B cell (primary cell): ENCODE data around the gene PVALEF. TPM values are rescaled to one million over a fixed set of nuclear protein-coding genes. Genes with fewer than 3 reads are reported as not detected.
A peak's percentile ranks its signal among the peaks of the same experiment; 100 is the strongest.

ENCODE experiments used
- ATAC-seq: fragments of 200-7000 bp; cut with Tn5 transposase; one replicate; pipeline ENCODE4 v1.10.0; 2021; ENCODE audit warnings: low read depth, mild to moderate bottlenecking, moderate number of reproducible peaks, moderate library complexity
- CTCF ChIA-PET: fragments of 350-600 bp; sonication (Branson Sonifier 250); formaldehyde crosslinking; loops from one replicate; lab custom pipeline; 2021; ENCODE audit warnings: antibody characterized with exemption, inconsistent platforms; lab: Charles Lee
- POLR2A ChIA-PET: fragments of 350-600 bp; sonication (Branson Sonifier 250); formaldehyde crosslinking; loops from one replicate; lab custom pipeline; 2021; ENCODE audit warnings: antibody characterized with exemption; lab: Charles Lee
- DNase-seq: peaks from one replicate; pipeline ENCODE4 v3.0.0; 2013
- H2AFZ ChIP-seq: 2 replicates; pipeline ENCODE4 v1.6.1; 2012; ENCODE audit warnings: mild to moderate bottlenecking, low read depth, low read length; ENCODE audit not compliant: insufficient read depth, poor library complexity, severe bottlenecking
- H3K27ac ChIP-seq, 2 donors: 1 replicate in 1 of 2; 2 replicates in 1 of 2; pipeline ENCODE4 v1.5.1; 2012 to 2013; ENCODE audit warnings: low read length in 2 of 2, mild to moderate bottlenecking in 2 of 2, moderate library complexity in 1 of 2
- H3K27me3 ChIP-seq, 4 experiments: fragments of 200-600 bp in 1 of 4; sonication (generic) in 1 of 4; replicated peaks in 1 of 4; 1 replicate in 2 of 4; 2 replicates in 2 of 4; pipeline versions ENCODE4 v1.6.1 to v1.7.0; 2013 to 2016; ENCODE audit warnings: low read length in 3 of 4, mild to moderate bottlenecking in 2 of 4, mixed read lengths in 1 of 4, moderate library complexity in 1 of 4; ENCODE audit not compliant: insufficient read depth in 4 of 4, control insufficient read depth in 3 of 4; ENCODE audit errors: control extremely low read depth in 1 of 4
- H3K36me3 ChIP-seq, 2 experiments: replicated peaks in 1 of 2; 1 replicate in 1 of 2; 2 replicates in 1 of 2; pipeline versions ENCODE4 v1.6.1 to v1.7.1; 2013; ENCODE audit warnings: low read length in 1 of 2; ENCODE audit not compliant: insufficient read depth in 2 of 2, control insufficient read depth in 1 of 2; ENCODE audit errors: control extremely low read depth in 1 of 2, extremely low read depth in 1 of 2
- H3K4me1 ChIP-seq, 2 donors: fragments of 200-600 bp in 1 of 2; sonication (generic) in 1 of 2; 1 replicate in 1 of 2; 2 replicates in 1 of 2; pipeline versions ENCODE4 v1.5.1 to v1.6.1; 2013 to 2017; ENCODE audit warnings: low read length in 2 of 2; ENCODE audit not compliant: control insufficient read depth in 2 of 2, insufficient read depth in 2 of 2
- H3K4me2 ChIP-seq: replicated peaks from 2 replicates; pipeline ENCODE3; 2012; ENCODE audit warnings: mild to moderate bottlenecking, low read depth, low read length; ENCODE audit not compliant: poor library complexity, severe bottlenecking
- H3K4me3 ChIP-seq, 5 experiments: fragments of 200-600 bp in 1 of 5; sonication (generic) in 1 of 5; 1 replicate in 3 of 5; 2 replicates in 2 of 5; pipeline versions ENCODE4 v1.5.1 to v1.7.0; 2011 to 2016; ENCODE audit warnings: low read length in 4 of 5, mild to moderate bottlenecking in 4 of 5, low read depth in 2 of 5, control low read depth in 1 of 5, moderate library complexity in 1 of 5; ENCODE audit not compliant: insufficient read depth in 1 of 5; ENCODE audit errors: control extremely low read depth in 1 of 5, extremely low read depth in 1 of 5
- H3K79me2 ChIP-seq: fragments of 200-600 bp; sonication (generic); one replicate; pipeline ENCODE4 v1.6.0; 2016; ENCODE audit warnings: low read length; ENCODE audit not compliant: control insufficient read depth, insufficient read depth
- H3K9ac ChIP-seq: fragments of 200-600 bp; sonication (generic); 2 replicates; pipeline ENCODE4 v1.6.1; 2017; ENCODE audit warnings: mild to moderate bottlenecking, low read length, moderate library complexity
- H3K9me3 ChIP-seq, 3 donors: one replicate each; pipeline versions ENCODE4 v1.6.1 to v1.7.1; 2013; ENCODE audit warnings: low read length in 2 of 3; ENCODE audit not compliant: control insufficient read depth in 2 of 3, insufficient read depth in 1 of 3; ENCODE audit errors: control extremely low read depth in 1 of 3
- H4K20me1 ChIP-seq: 2 replicates; pipeline ENCODE4 v1.6.0; 2012; ENCODE audit warnings: mild to moderate bottlenecking, low read length; ENCODE audit not compliant: insufficient read depth, control insufficient read depth, poor library complexity, severe bottlenecking
- H3K27ac Mint-ChIP-seq: one replicate; pipeline ENCODE4 v1.8.0; 2021; ENCODE audit warnings: mixed read lengths
- H3K27me3 Mint-ChIP-seq: one replicate; pipeline ENCODE4 v1.8.0; 2021; ENCODE audit warnings: mixed read lengths
- H3K4me1 Mint-ChIP-seq: one replicate; pipeline ENCODE4 v1.8.0; 2021; ENCODE audit warnings: mixed read lengths
- H3K4me3 Mint-ChIP-seq: one replicate; pipeline ENCODE4 v1.8.0; 2021; ENCODE audit warnings: mixed read lengths
- H3K9me3 Mint-ChIP-seq: one replicate; pipeline ENCODE4 v1.8.0; 2022; ENCODE audit warnings: mixed read lengths; ENCODE audit not compliant: insufficient read depth
- EZH2 ChIP-seq: IDR thresholded peaks from 2 replicates; pipeline ENCODE4 v1.6.1; 2012; ENCODE audit warnings: borderline replicate concordance, low read depth, mild to moderate bottlenecking, moderate library complexity, low read length; ENCODE audit not compliant: insufficient read depth, poor library complexity, severe bottlenecking
- WGBS: methylation state at CpG from one replicate; pipeline ENCODE4 v1.1.5; 2013; ENCODE audit warnings: missing lambda C conversion rate; ENCODE audit not compliant: insufficient coverage; 5-methylcytosine and 5-hydroxymethylcytosine counted together
- intact Hi-C: fragments of 100-400 bp; cut with micrococcal nuclease; formaldehyde crosslinking; loops from one replicate; pipeline ENCODE4 v1.10.0; 2022
- polyA plus RNA-seq: library from polyadenylated mRNA; depleted of rRNA; stranded (reverse); fragments of >200 nt; gene quantifications from 2 replicates; pipeline ENCODE4 v1.2.3, GENCODE V29; 2012
- total RNA-seq, 2 donors: library from RNA; stranded (reverse); fragments of 120-200 nt in 1 of 2; gene quantifications; 1 replicate in 1 of 2; 2 replicates in 1 of 2; pipeline versions ENCODE4 v1.2.3 to v1.2.4, GENCODE V29; 2013 to 2022
- TF ChIP-seq, protein P1 (sequence below): fragments of 200-600 bp; IDR thresholded peaks from one replicate; pipeline ENCODE4 v1.8.0; 2022; ENCODE audit warnings: antibody characterized with exemption, mild to moderate bottlenecking

Gene PVALEF
- total and polyA plus RNA-seq, 2 donors (not counting 1 experiment from before 2014, with no cell fraction given) = not detected

DNA sequence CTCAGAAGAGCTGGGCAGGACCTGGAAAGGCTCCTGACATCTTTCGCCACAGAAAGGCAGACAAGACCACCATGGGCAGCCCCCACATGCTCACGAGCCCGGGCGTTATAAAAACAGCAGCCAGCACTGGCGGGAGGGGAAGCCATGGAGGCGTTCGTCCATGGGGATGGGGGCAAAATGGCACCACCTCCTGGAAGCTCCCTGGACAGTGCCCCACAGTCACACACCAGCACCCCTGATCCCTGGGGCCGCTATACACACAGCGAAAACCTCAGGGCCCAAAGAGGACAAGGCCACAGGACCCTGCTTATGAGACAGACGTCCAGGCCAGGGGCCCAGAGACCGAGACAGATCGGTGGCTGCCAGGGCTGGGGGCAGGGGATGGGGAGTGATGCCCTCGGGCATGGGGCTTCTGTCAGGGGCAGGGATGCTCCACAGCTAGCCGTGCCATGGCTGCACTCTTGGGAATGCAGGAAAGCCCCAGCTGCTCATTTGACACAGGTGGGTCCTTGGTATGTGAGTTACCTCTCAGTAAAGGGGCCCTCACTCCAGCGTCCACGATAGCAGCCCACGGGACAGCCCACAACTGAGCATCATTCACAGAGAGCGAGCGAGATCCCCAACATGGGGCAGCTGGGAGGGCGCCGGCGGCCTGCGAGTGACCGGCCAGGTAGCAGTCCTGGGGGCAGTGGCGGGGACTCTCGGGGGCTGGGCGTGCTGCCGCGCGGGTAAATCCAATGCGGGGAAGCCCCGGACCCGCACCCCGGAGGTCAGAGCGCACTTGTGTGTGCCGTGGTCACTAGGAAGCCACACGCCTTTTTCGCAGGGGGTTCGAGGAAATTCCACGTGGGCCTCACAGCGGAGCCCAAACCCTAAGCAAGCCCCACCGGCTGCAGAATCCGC is 6.4 kb upstream of the PVALEF start:
- ChIA-PET POLR2A (no interaction called here), CTCF (no interaction called here)
- DNase-seq (no peak), ATAC-seq (no peak)
- Mint-ChIP-seq H3K4me3 (no peak overlapping the region), H3K9me3 (no peaks in the 10 kb centered on the region), H3K4me1 (no peaks in the 10 kb centered on the region), H3K27ac (no peak overlapping the region), H3K27me3 (peaks cover 21% of the 10 kb centered on the region)
- Histone ChIP-seq H3K36me3 (no peaks in the 10 kb centered on the region), H3K4me3 (no peak overlapping the region), H3K9ac (no peak overlapping the region), H3K4me2 (no peak overlapping the region), H3K27me3 (peaks cover 0 to 22% (median 5%) of the 10 kb centered on the region in 4 experiments), H4K20me1 (no peaks in the 10 kb centered on the region), H2AFZ (no peak overlapping the region), H3K79me2 (no peaks in the 10 kb centered on the region), H3K4me1 (peaks cover 0 to 10% of the 10 kb centered on the region in 2 donors), H3K9me3 (no peaks in the 10 kb centered on the region), H3K27ac (no peak overlapping the region)
- no peak for TF ChIP-seq EZH2
- TF ChIP-seq, protein P1, sequence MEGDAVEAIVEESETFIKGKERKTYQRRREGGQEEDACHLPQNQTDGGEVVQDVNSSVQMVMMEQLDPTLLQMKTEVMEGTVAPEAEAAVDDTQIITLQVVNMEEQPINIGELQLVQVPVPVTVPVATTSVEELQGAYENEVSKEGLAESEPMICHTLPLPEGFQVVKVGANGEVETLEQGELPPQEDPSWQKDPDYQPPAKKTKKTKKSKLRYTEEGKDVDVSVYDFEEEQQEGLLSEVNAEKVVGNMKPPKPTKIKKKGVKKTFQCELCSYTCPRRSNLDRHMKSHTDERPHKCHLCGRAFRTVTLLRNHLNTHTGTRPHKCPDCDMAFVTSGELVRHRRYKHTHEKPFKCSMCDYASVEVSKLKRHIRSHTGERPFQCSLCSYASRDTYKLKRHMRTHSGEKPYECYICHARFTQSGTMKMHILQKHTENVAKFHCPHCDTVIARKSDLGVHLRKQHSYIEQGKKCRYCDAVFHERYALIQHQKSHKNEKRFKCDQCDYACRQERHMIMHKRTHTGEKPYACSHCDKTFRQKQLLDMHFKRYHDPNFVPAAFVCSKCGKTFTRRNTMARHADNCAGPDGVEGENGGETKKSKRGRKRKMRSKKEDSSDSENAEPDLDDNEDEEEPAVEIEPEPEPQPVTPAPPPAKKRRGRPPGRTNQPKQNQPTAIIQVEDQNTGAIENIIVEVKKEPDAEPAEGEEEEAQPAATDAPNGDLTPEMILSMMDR = no peak
- 89% methylated on average over 43 of the region's 43 CpGs for WGBS
- intact Hi-C loops = no loop called here

DNA sequence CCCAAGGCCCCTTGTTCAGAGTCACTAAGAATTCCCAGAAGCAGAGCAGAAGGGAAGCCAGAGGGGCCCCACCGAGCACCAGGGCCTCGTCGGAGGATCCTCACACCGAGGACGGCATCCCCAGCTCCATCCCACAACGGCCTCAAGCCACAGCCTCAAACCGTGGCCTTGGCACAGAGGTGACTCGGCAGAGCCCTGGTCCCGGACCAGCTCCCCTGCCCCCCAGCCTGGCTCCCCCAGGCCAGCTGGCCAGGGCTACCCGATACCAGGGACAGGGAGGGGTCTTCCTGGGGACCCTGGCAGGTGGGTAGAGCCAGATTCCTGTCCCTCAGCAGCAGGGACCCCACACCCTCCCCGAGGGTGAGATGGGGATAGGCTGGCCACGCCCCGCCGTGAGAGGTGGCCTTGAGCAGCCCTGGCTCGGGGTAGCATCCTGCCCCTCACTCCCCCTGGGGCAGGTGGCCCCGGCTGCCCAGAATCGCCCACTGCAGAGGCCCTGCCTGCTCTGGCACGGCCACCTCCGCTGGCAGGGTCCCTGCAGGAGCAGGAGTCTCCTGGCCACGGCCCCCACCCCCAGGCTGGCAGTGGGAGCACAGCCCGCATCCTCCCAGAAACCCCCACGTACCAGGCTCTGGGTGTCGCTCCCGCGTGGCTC is 5.6 kb upstream of the PVALEF start:
- Histone ChIP-seq H3K36me3 (no peaks in the 10 kb centered on the region), H4K20me1 (no peaks in the 10 kb centered on the region), H2AFZ (no peak overlapping the region), H3K9ac (no peak overlapping the region), H3K4me3 (no peak overlapping the region), H3K27me3 (peaks cover 0 to 30% (median 7%) of the 10 kb centered on the region in 4 experiments), H3K27ac (no peak overlapping the region), H3K4me2 (peak overlapping the region; percentile 43), H3K79me2 (no peaks in the 10 kb centered on the region), H3K9me3 (no peaks in the 10 kb centered on the region), H3K4me1 (peaks cover 0 to 10% of the 10 kb centered on the region in 2 donors)
- intact Hi-C loops = no loop called here
- 54% methylated on average over 23 of the region's 25 CpGs for WGBS
- ATAC-seq (no peak), DNase-seq (no peak)
- TF ChIP-seq EZH2 = no peak
- TF ChIP-seq, protein P1 = no peak
- ChIA-PET CTCF (no interaction called here), POLR2A (no interaction called here)
- H3K27ac Mint-ChIP-seq = no peak overlapping the region
- H3K4me1 Mint-ChIP-seq = peaks cover 2% of the 10 kb centered on the region
- no peak overlapping the region for H3K4me3 Mint-ChIP-seq
- H3K27me3 Mint-ChIP-seq = peaks cover 23% of the 10 kb centered on the region
- H3K9me3 Mint-ChIP-seq = no peaks in the 10 kb centered on the region
